Forelimb muscle (tissue), 1 donor: ENCODE results near the gene RESF1. TPM values are rescaled to one million over a fixed set of nuclear protein-coding genes. Genes with fewer than 3 reads are reported as not detected.

ENCODE experiments used
- DNase-seq: peaks from one replicate; pipeline ENCODE4 v3.0.0-alpha.2; 2013; ENCODE audit warnings: low read depth
- polyA plus RNA-seq: library from polyadenylated mRNA; unstranded; fragments of 120-200 nt; gene quantifications from one replicate; pipeline ENCODE4 v1.2.1, GENCODE V29; 2013; ENCODE audit not compliant: insufficient read length

RESF1 gene
- polyA plus RNA-seq, 1 donor = 21.6 TPM

DNA sequence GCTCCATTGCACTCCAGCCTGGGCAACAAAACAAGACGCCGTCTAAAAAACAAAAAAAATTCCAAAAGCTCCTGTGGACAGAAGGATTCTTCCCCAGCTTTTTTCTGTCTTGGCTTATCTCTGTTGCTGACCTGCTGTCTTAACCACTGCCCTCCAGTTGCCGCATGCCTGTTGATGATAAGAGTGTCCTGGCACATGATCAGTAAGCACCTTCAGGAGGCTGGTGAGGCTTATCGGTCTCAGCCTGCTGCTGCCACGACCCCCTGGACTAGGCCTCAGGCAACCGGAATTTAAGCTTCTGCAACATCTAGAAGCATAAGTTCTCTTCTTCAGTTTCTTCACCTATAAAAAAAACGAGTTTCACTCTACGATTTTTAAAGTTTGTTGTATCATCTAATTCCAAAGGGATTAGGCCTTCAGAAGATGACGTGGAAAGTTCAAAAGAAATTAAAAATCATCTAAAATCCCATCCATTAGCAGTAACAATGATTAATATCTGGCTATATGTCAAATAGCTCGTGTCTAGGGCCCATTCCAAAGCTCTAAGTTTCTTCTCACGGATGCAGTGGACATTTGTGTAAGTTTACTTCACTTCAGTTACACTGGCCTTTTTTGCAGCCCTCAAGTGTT, 46.4 kb downstream of the RESF1 start:
- DNase-seq = no peak

Other genes starting within 250 kb of the RESF1 start
- 8.8 TPM for gene AMN1, start 230.4 kb upstream of the RESF1 start, polyA plus RNA-seq
- 9.0 TPM for gene BICD1, start 147.4 kb downstream of the RESF1 start, polyA plus RNA-seq